Measurements from ENCODE around the gene IL1RAPL1. TPM values are rescaled to one million over a fixed set of nuclear protein-coding genes. Genes with fewer than 3 reads are reported as not detected.

Gene IL1RAPL1
- total RNA-seq, 2 experiments from 2014 or later: not detected

- H3K27me3 Mint-ChIP-seq: no peaks in the 10 kb centered on the region
- ChIA-PET CTCF (no interaction called here), POLR2A (no interaction called here)
- ATAC-seq: no peak
- H3K36me3 Mint-ChIP-seq (ENCODE audit: low read depth): no peaks in the 10 kb centered on the region
- no peak overlapping the region for H3K4me3 Mint-ChIP-seq
- H3K27ac Mint-ChIP-seq: no peak overlapping the region
- no peaks in the 10 kb centered on the region for H3K4me1 Mint-ChIP-seq (ENCODE audit: low read depth)
- TF ChIP-seq CTCF (IDR thresholded peaks at IDR 0.05): no peak
- intact Hi-C loops (cut with micrococcal nuclease): no loop called here
- DNase-seq: no peak
- no peaks in the 10 kb centered on the region for H3K9me3 Mint-ChIP-seq
Observed at GRCh38 chrX:29040160-29040559, 452.9 kb downstream of the IL1RAPL1 start.

GRCh38 chrX:29042341-29042740 is 455.1 kb downstream of the IL1RAPL1 start:
- H3K9me3 Mint-ChIP-seq: no peaks in the 10 kb centered on the region
- DNase-seq (no peak), ATAC-seq (no peak)
- ChIA-PET POLR2A (no interaction called here), CTCF (no interaction called here)
- H3K27me3 Mint-ChIP-seq: no peaks in the 10 kb centered on the region
- intact Hi-C loops (cut with micrococcal nuclease): no loop called here
- H3K36me3 Mint-ChIP-seq (ENCODE audit: low read depth): no peaks in the 10 kb centered on the region
- no peak overlapping the region for H3K4me3 Mint-ChIP-seq
- H3K27ac Mint-ChIP-seq: no peak overlapping the region
- no peak for TF ChIP-seq CTCF (IDR thresholded peaks at IDR 0.05)
- no peaks in the 10 kb centered on the region for H3K4me1 Mint-ChIP-seq (ENCODE audit: low read depth)

GRCh38 chrX:29043746-29044145 is 456.5 kb downstream of the IL1RAPL1 start:
- DNase-seq (no peak), ATAC-seq (no peak)
- POLR2A ChIA-PET: no interaction called here
- CTCF ChIA-PET: no interaction called here
- no peaks in the 10 kb centered on the region for H3K27me3 Mint-ChIP-seq
- intact Hi-C loops (cut with micrococcal nuclease): no loop called here
- H3K27ac Mint-ChIP-seq: no peak overlapping the region
- H3K9me3 Mint-ChIP-seq: no peaks in the 10 kb centered on the region
- no peak overlapping the region for H3K4me3 Mint-ChIP-seq
- H3K4me1 Mint-ChIP-seq (ENCODE audit: low read depth): no peaks in the 10 kb centered on the region
- no peak for TF ChIP-seq CTCF (IDR thresholded peaks at IDR 0.05)
- H3K36me3 Mint-ChIP-seq (ENCODE audit: low read depth): no peaks in the 10 kb centered on the region

GRCh38 chrX:29044423-29045184 is 457.4 kb downstream of the IL1RAPL1 start:
- Mint-ChIP-seq H3K9me3 (no peaks in the 10 kb centered on the region), H3K4me3 (no peak overlapping the region), H3K27ac (no peak overlapping the region), H3K4me1 (ENCODE audit: low read depth) (no peaks in the 10 kb centered on the region), H3K27me3 (no peaks in the 10 kb centered on the region), H3K36me3 (ENCODE audit: low read depth) (no peaks in the 10 kb centered on the region)
- no peak for ATAC-seq
- no peak for TF ChIP-seq CTCF (IDR thresholded peaks at IDR 0.05)
- intact Hi-C loops (cut with micrococcal nuclease): no loop called here
- DNase-seq: no peak
- ChIA-PET POLR2A (no interaction called here), CTCF (no interaction called here)

GRCh38 chrX:29065477-29065876 is 478.2 kb downstream of the IL1RAPL1 start:
- H3K4me1 Mint-ChIP-seq (ENCODE audit: low read depth): no peaks in the 10 kb centered on the region
- no peak overlapping the region for H3K27ac Mint-ChIP-seq
- DNase-seq: no peak
- no peak for TF ChIP-seq CTCF (IDR thresholded peaks at IDR 0.05)
- no peak overlapping the region for H3K4me3 Mint-ChIP-seq
- ChIA-PET POLR2A (no interaction called here), CTCF (no interaction called here)
- intact Hi-C loops (cut with micrococcal nuclease): no loop called here
- H3K9me3 Mint-ChIP-seq: peaks cover 1% of the 10 kb centered on the region
- H3K36me3 Mint-ChIP-seq (ENCODE audit: low read depth): no peaks in the 10 kb centered on the region
- ATAC-seq: no peak
- H3K27me3 Mint-ChIP-seq: no peaks in the 10 kb centered on the region

Measured in activated CD8-positive, alpha-beta T cell treated with anti-CD3 and anti-CD28 coated beads for 36 hours (primary cell).